ENCODE data around the gene CNOT10.

The CNOT10 gene

GRCh38 chr3:32759342-32759741 is 74.4 kb downstream of the CNOT10 start:
- no peak for TF ChIP-seq CTCF (IDR thresholded peaks at IDR 0.05; ENCODE audit: insufficient read depth, low read length, poor library complexity, severe bottlenecking)
- Histone ChIP-seq H3K27me3 (replicated peaks; ENCODE audit: control insufficient read depth, insufficient read depth, low read length) (no peaks in the 10 kb centered on the region), H3K4me3 (replicated peaks; ENCODE audit: low read depth, low read length) (no peak overlapping the region), H3K36me3 (ENCODE audit: control insufficient read depth, insufficient read depth, low read length) (peaks cover 1% of the 10 kb centered on the region)
- DNase-seq (ENCODE audit: extremely low read depth, insufficient read length), result no peak

- Histone ChIP-seq H3K36me3 (ENCODE audit: control insufficient read depth, insufficient read depth, low read length) (peaks cover 7% of the 10 kb centered on the region), H3K4me3 (replicated peaks; ENCODE audit: low read depth, low read length) (no peak overlapping the region), H3K27me3 (replicated peaks; ENCODE audit: control insufficient read depth, insufficient read depth, low read length) (no peaks in the 10 kb centered on the region)
- TF ChIP-seq CTCF (IDR thresholded peaks at IDR 0.05; ENCODE audit: insufficient read depth, low read length, poor library complexity, severe bottlenecking), result no peak
- DNase-seq (ENCODE audit: extremely low read depth, insufficient read length), result no peak
These were observed 79.5 kb downstream of the CNOT10 start for GRCh38 chr3:32764481-32764880.

- TF ChIP-seq CTCF (IDR thresholded peaks at IDR 0.05; ENCODE audit: insufficient read depth, low read length, poor library complexity, severe bottlenecking), result no peak
- H3K4me3 ChIP-seq (replicated peaks; ENCODE audit: low read depth, low read length), result no peak overlapping the region
- H3K36me3 ChIP-seq (ENCODE audit: control insufficient read depth, insufficient read depth, low read length), result no peaks in the 10 kb centered on the region; the same call in none of the 2 replicates
- no peak for DNase-seq (ENCODE audit: extremely low read depth, insufficient read length)
- no peaks in the 10 kb centered on the region for H3K27me3 ChIP-seq (replicated peaks; ENCODE audit: control insufficient read depth, insufficient read depth, low read length)
These were observed 93.4 kb downstream of the CNOT10 start for GRCh38 chr3:32778389-32778788.

GRCh38 chr3:32780071-32780734 is 95.2 kb downstream of the CNOT10 start:
- TF ChIP-seq CTCF (IDR thresholded peaks at IDR 0.05; ENCODE audit: insufficient read depth, low read length, poor library complexity, severe bottlenecking), result no peak
- Histone ChIP-seq H3K36me3 (ENCODE audit: control insufficient read depth, insufficient read depth, low read length) (no peaks in the 10 kb centered on the region; the same call in 1 of the 2 replicates), H3K4me3 (replicated peaks; ENCODE audit: low read depth, low read length) (no peak overlapping the region; the same call in 1 of the 2 replicates), H3K27me3 (replicated peaks; ENCODE audit: control insufficient read depth, insufficient read depth, low read length) (no peaks in the 10 kb centered on the region)
- DNase-seq (ENCODE audit: extremely low read depth, insufficient read length), result no peak

GRCh38 chr3:32780735-32781210 is 95.8 kb downstream of the CNOT10 start:
- H3K27me3 ChIP-seq (replicated peaks; ENCODE audit: control insufficient read depth, insufficient read depth, low read length), result no peaks in the 10 kb centered on the region
- DNase-seq (ENCODE audit: extremely low read depth, insufficient read length), result peak; percentile 54
- peak overlapping the region; percentile 68 for H3K4me3 ChIP-seq (replicated peaks; ENCODE audit: low read depth, low read length)
- no peaks in the 10 kb centered on the region; the same call in 1 of the 2 replicates for H3K36me3 ChIP-seq (ENCODE audit: control insufficient read depth, insufficient read depth, low read length)
- no peak for TF ChIP-seq CTCF (IDR thresholded peaks at IDR 0.05; ENCODE audit: insufficient read depth, low read length, poor library complexity, severe bottlenecking)

Measured in GM06990 (cell line).